GM12873 (cell line): ENCODE measurements around the gene NCAM2.

Experiments used
- TF ChIP-seq, protein P1 (sequence below): IDR thresholded peaks from 2 replicates; pipeline ENCODE4 v1.5.1; 2012; ENCODE audit warnings: low read depth, mild to moderate bottlenecking, moderate library complexity, low read length, control low read depth; ENCODE audit not compliant: insufficient read depth; ENCODE audit errors: missing control alignments

Gene NCAM2

GRCh38 chr21:21268885-21269284 lies 270.7 kb downstream of the NCAM2 start:
- TF ChIP-seq, protein P1, sequence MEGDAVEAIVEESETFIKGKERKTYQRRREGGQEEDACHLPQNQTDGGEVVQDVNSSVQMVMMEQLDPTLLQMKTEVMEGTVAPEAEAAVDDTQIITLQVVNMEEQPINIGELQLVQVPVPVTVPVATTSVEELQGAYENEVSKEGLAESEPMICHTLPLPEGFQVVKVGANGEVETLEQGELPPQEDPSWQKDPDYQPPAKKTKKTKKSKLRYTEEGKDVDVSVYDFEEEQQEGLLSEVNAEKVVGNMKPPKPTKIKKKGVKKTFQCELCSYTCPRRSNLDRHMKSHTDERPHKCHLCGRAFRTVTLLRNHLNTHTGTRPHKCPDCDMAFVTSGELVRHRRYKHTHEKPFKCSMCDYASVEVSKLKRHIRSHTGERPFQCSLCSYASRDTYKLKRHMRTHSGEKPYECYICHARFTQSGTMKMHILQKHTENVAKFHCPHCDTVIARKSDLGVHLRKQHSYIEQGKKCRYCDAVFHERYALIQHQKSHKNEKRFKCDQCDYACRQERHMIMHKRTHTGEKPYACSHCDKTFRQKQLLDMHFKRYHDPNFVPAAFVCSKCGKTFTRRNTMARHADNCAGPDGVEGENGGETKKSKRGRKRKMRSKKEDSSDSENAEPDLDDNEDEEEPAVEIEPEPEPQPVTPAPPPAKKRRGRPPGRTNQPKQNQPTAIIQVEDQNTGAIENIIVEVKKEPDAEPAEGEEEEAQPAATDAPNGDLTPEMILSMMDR: no peak

DNA sequence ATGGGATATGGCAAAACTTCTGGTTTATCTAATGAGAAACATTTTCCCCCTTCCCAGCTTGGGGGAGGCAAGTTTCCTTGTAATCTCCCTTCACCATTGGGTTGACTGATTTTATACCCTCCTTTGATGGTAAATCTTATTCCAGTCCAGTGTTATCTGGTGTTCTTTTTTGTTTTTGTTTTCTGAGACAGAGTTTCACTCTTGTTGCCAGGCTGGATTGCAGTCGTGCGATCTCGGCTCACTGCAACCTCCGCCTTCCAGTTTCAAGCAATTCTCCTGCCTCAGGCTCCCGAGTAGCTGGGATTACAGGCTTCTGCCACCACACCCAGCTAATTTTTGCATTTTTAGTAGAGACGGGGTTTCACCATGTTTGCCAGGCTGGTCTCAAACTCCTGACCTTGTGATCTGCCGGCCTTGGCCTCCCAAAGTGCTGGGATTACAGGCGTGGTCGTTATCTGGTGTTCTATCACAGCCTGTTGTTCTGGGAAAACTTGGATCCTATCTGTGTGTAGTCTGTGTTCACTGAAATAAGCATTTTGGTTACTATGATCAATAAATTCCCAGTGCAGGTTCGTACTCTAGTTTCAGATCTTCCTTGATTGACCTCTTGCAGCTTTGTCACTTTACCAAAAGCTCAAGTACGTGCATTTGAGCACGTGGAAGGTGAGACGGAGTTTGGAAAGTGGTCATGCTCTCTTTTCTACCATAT lies 281.1 kb downstream of the NCAM2 start:
- TF ChIP-seq, protein P1: no peak

DNA sequence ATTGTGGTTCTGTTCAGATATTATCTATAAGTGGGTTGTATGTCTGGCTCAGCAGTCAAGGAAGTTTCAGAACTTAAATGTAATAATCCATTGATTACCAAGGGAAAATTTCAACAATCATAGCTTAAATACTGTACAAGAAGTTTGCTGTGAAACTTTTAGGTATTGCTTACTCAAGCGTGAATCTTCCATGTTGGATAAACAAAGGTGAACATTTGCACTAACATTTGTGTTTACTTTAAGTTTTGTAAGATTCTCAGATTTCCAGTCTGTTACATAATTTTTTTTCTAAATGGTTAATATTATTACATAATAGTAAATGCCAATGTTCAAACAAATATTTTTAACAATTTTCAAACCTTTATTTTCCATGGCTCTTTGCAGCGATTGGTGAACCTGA lies 285.6 kb downstream of the NCAM2 start:
- TF ChIP-seq, protein P1: no peak

- TF ChIP-seq, protein P1: no peak
These were observed 288.1 kb downstream of the NCAM2 start for GRCh38 chr21:21286170-21286798.

- TF ChIP-seq, protein P1: no peak
These were observed 292.5 kb downstream of the NCAM2 start for GRCh38 chr21:21290751-21291150.

DNA sequence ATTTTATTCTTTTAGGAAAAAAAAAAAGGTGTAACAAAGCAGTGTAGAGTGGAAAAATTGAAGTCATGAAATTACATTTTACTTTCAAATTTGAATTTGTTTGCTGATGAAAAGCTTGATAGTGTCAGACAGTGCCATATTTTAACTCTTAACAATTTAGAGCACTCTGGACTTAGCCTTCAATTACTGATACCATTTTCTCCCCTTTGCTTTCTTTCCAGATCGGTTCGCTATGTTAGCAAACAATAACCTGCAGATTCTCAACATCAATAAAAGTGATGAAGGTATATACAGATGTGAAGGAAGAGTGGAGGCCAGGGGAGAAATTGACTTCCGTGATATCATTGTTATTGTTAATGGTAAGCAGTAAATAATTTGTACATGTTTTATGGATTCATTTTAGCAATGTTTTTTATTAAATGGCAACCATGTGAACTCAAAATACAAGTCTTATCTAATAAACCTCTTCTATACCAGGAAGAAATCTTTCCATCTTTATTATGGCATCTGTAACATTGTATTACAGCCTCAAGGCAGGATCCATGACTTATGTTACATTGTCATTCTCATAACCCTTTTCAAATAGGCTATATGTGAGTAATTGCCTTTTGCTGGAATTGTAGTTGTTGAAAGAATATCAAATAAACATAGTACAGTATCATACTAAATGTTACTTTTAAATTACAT lies 293.8 kb downstream of the NCAM2 start:
- TF ChIP-seq, protein P1: no peak

DNA sequence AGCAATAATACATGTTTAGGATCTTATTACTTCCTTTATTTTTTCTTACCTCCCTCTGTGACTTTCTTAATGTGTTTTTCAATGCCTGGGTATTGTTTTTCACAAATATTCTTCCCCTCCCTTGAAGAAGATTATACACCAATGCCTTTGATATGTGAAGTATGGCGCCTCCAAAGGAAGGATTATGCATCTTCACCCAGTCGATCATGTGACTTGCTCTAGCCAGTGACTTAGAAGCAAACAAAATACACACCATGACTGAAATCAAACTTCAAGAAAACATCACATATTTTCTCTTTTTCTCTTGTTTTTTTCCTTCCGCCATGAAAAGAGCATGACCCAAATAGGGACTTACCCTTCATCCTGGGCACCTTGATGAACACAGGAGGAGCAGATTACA lies 297.1 kb downstream of the NCAM2 start:
- TF ChIP-seq, protein P1: no peak
